Measurements from ENCODE around the gene TNKS1BP1.
A peak's percentile ranks its signal among the peaks of the same experiment; 100 is the strongest.

Gene TNKS1BP1

GRCh38 chr11:57278721-57279095 lies 46.0 kb downstream of the TNKS1BP1 start:
- Histone ChIP-seq H3K27me3 (ENCODE audit: insufficient read depth, low read length, poor library complexity) (peaks cover 19% of the 10 kb centered on the region), H3K4me1 (ENCODE audit: insufficient read depth, low read length) (peaks cover 3% of the 10 kb centered on the region), H4K20me1 (ENCODE audit: insufficient read depth, low read length) (no peaks in the 10 kb centered on the region), H3K9me3 (ENCODE audit: insufficient read depth, low read length, severe bottlenecking) (no peaks in the 10 kb centered on the region), H3K79me2 (ENCODE audit: insufficient read depth, low read length) (no peaks in the 10 kb centered on the region), H2AFZ (ENCODE audit: low read depth, low read length) (no peak overlapping the region), H3K4me3 (ENCODE audit: low read depth in 1 of 2, low read length in 2 of 2) (no peak overlapping the region), H3K4me2 (ENCODE audit: insufficient read depth, low read length) (no peak overlapping the region), H3K9ac (ENCODE audit: low read depth, low read length) (no peak overlapping the region), H3K27ac (ENCODE audit: low read length) (no peak overlapping the region), H3K36me3 (ENCODE audit: insufficient read depth, low read length) (no peaks in the 10 kb centered on the region)
- no peak for TF ChIP-seq EZH2 (IDR thresholded peaks at IDR 0.05; ENCODE audit: borderline replicate concordance, low read depth, low read length, severe bottlenecking)
- DNase-seq (no peak), ATAC-seq (ENCODE audit: insufficient read depth, low read depth) (no peak)

- ATAC-seq (ENCODE audit: insufficient read depth, low read depth) = peak; percentile 86
- Histone ChIP-seq H3K4me1 (ENCODE audit: insufficient read depth, low read length) (peaks cover 3% of the 10 kb centered on the region), H4K20me1 (ENCODE audit: insufficient read depth, low read length) (no peaks in the 10 kb centered on the region), H3K27ac (ENCODE audit: low read length) (no peak overlapping the region), H3K4me2 (ENCODE audit: insufficient read depth, low read length) (no peak overlapping the region; the same call in 1 of the 2 replicates), H3K79me2 (ENCODE audit: insufficient read depth, low read length) (no peaks in the 10 kb centered on the region), H3K9me3 (ENCODE audit: insufficient read depth, low read length, severe bottlenecking) (no peaks in the 10 kb centered on the region), H3K36me3 (ENCODE audit: insufficient read depth, low read length) (no peaks in the 10 kb centered on the region), H3K27me3 (ENCODE audit: insufficient read depth, low read length, poor library complexity) (peaks cover 19% of the 10 kb centered on the region), H3K9ac (ENCODE audit: low read depth, low read length) (no peak overlapping the region), H3K4me3 (ENCODE audit: low read depth in 1 of 2, low read length in 2 of 2) (no peak overlapping the region), H2AFZ (ENCODE audit: low read depth, low read length) (peak overlapping the region; percentile 54; the same call in 1 of the 2 replicates)
- DNase-seq = peak; percentile 53
- TF ChIP-seq CTCF (IDR thresholded peaks at IDR 0.05; ENCODE audit: borderline replicate concordance, extremely low read depth, low read length, poor library complexity, severe bottlenecking) (peak; percentile 87), EZH2 (IDR thresholded peaks at IDR 0.05; ENCODE audit: borderline replicate concordance, low read depth, low read length, severe bottlenecking) (no peak)
Observed at GRCh38 chr11:57277845-57278720, 46.7 kb downstream of the TNKS1BP1 start.

- ATAC-seq (ENCODE audit: insufficient read depth, low read depth) (no peak), DNase-seq (no peak)
- no peaks in the 10 kb centered on the region for H4K20me1 ChIP-seq (ENCODE audit: insufficient read depth, low read length)
- no peak for TF ChIP-seq EZH2 (IDR thresholded peaks at IDR 0.05; ENCODE audit: borderline replicate concordance, low read depth, low read length, severe bottlenecking)
- TF ChIP-seq CTCF (IDR thresholded peaks at IDR 0.05; ENCODE audit: borderline replicate concordance, extremely low read depth, low read length, poor library complexity, severe bottlenecking) = no peak
- H3K4me1 ChIP-seq (ENCODE audit: insufficient read depth, low read length) = peaks cover 3% of the 10 kb centered on the region
- H3K4me2 ChIP-seq (ENCODE audit: insufficient read depth, low read length) = no peak overlapping the region
- peaks cover 19% of the 10 kb centered on the region for H3K27me3 ChIP-seq (ENCODE audit: insufficient read depth, low read length, poor library complexity)
- no peaks in the 10 kb centered on the region for H3K36me3 ChIP-seq (ENCODE audit: insufficient read depth, low read length)
- no peak overlapping the region for H3K27ac ChIP-seq (ENCODE audit: low read length)
- no peak overlapping the region for H3K4me3 ChIP-seq (ENCODE audit: low read depth in 1 of 2, low read length in 2 of 2)
- no peak overlapping the region for H3K9ac ChIP-seq (ENCODE audit: low read depth, low read length)
- H3K79me2 ChIP-seq (ENCODE audit: insufficient read depth, low read length) = no peaks in the 10 kb centered on the region
- no peak overlapping the region for H2AFZ ChIP-seq (ENCODE audit: low read depth, low read length)
- no peaks in the 10 kb centered on the region for H3K9me3 ChIP-seq (ENCODE audit: insufficient read depth, low read length, severe bottlenecking)
Observed at GRCh38 chr11:57276971-57277675, 47.6 kb downstream of the TNKS1BP1 start.

Measured in DND-41 (cell line).